CMK (cell line): ENCODE measurements around the gene NEURL1.

Source experiments
- DNase-seq: peaks from one replicate; pipeline ENCODE4 v3.0.0-alpha.2; 2010; ENCODE audit warnings: low read depth

NEURL1 gene

DNA sequence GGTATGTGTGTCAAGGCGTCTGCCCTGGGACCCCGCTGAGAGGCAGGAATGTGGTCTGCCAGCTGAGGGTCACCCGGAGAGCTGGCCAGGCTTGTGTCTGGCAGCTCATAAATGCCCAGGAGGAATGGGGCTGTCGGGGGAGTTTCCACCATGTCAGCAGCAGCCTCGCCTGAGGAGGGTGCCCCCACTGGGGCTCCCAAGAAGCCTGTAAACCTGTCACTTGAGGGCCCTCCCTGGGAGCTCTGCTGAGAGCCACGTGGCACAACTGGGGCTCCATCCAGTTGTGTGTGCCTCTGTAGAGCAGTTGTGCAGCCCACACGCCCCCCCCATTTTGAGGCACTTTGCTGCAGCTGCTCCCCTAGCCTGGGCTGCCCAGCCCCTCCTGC is 70.6 kb downstream of the NEURL1 start:
- no peak for DNase-seq

DNA sequence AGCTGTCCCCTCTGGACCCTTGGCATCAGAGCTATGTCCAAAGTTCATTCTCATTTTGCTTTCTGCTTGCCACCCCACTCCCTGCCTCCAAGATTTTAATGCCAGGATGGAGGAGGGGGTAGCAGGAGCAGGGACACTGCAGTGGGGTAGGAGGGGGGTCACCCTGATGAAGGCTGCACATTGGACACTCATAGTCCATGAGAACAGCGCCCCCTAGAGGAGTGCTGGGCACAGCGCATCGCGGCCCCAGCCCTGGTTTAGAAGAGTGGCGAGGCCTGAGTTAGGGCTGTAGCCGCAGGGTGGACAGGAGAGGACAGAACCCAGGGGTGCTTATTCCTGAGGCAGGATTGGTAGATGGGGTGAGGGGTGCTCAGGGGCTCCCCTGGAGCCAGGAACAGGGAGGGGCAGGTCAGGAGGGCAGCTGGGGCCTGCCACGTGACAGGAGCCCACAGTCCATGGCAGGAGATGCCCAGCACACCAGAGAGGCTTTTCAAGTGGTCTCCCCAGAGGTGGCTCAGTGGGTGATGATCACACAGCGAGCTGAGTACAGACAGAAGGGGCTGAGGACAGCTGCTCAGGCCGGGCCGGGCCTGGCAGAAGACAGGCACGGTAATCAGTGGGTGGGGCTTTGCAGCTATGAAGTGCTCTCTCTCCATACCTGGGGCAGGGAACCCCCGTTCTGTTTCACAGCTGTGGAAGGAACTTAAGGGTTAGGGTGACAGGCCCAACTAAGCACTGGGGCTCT is 71.4 kb downstream of the NEURL1 start:
- DNase-seq, result no peak

DNA sequence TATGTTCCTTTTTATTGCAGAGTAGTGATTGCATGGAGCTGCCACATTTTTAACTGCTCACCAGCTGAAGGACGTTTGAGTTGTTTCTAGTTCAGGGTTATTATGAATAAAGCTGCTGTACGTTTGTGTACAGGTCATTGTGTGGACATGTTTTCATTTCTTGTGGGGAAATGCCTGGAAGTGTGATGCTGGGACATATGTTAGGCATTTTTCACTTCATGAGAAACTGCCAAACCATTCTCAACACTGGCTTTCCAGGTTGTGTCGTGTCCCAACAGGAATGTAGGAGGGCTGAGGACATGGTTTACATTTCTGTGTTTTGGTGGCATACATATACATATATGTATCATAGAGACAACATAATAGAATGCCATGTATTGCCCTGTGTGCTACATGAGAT is 73.0 kb downstream of the NEURL1 start:
- no peak for DNase-seq

DNA sequence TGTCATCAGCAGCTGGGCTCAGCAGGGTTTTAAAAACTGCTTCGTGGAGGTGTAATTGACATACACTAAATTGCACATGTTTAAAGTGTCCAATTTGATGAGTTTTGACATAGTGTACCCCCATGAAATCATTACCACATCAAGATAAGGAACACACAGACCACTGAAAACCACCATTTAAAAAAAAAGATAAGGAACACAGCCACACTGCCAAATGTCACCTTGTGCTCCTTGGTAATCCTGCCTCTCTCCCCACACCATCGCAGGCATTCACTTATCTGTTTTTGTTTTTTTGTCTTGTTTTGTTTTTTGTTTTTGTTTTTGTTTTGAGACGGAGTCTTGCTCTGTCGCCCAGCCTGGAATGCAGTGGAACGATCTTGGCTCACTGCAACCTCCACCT is 75.0 kb downstream of the NEURL1 start:
- DNase-seq, result no peak

DNA sequence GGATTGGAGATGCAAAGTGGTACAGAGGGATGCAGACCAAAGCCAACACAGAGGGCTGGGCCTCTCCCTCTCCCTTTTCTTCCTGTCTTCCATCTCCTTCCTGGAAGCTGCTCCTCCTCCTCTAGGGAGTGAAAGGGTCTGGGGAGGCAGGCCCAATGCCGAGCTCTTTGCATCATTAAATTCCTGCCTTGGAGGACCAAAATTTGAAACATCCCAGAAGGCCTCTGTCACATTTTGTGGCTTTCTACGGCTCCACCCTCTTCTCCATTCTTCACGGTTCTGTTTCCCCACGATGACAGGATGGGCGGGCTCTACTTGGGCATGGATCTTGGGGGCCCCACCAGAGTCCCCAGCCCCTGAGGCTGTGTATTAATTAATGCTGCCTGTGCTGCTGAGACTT is 76.4 kb downstream of the NEURL1 start:
- no peak for DNase-seq

DNA sequence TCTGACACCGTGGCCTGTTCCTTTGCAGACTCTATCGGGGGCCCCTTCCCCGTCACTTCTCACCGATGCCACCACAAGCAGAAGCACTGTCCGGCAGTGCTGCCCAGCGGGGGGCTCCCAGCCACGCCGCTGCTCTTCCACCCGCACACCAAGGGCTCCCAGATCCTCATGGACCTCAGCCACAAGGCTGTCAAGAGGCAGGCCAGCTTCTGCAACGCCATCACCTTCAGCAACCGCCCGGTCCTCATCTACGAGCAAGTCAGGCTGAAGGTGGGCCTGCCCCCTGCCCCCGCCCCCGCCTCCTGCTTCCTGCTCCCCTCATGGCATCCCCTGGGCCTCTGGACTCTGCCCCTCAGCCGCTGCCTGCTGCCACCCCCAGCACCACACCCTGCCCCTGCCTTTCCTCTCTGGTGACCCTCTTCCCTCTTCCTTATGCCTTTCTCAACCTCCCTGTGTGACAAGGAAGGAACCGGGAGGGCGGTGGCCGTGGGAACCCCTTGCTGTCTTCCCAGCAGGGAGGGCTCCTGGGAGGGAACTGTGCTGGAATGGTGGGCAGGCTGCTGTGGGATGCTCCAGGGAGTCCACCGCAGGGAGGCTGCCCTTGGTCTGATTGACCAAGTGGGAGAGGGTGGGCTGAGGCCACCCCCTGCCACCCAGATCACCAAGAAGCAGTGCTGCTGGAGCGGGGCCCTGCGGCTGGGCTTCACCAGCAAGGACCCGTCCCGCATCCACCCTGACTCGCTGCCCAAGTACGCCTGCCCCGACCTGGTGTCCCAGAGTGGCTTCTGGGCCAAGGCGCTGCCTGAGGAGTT is 77.5 kb downstream of the NEURL1 start:
- DNase-seq, result no peak

DNA sequence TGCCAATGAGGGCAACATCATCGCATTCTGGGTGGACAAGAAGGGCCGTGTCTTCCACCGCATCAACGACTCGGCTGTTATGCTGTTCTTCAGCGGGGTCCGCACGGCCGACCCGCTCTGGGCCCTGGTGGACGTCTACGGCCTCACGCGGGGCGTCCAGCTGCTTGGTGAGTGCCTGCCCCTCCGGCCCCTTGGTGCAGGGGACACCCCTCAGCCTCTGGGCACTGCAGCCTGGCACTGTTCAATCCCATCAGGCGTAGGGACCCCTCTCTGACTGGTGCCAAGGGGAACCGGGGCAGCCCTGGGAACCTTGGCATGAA is 78.1 kb downstream of the NEURL1 start:
- DNase-seq, result no peak

DNA sequence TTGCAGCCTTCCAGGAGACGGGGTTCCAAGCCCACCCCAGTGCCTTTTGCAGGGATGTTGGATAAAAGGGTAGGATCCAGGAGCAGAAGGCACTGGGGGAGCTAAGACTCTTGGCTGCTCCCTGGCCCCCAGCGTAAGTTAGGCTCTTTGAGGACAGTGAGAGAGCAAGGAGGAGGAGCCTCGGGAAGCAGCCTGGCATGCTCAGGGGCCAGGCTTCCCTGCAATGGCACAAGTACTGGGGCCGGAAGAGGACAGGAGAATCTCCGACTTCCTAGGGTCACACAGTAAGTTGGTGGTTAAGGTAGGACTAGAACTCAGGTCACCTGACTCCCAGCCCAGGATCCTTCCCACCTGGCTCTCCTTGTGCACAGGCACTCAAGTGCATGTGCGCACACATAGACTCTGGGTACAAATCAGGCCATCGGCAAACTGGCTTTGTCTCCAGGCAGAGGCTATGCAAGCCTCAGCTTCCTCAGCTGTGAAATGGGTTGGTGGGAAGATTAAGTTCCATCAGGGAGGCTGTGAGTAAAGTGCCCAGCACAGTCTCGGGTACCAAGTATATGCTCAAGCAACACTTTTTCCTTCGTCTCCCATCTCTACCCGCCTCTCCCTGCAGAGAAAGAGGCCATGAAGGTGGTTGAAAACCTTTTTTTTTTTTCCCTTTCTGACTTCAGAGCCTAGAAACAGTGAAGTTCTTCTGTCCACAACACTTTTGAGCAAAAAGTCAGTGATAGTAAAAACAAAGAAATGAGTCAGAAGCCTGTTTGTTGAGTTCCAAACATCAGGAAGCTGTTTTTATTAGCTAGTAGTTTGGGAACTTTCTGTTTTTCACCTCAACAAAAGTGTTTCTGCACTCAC is 79.1 kb downstream of the NEURL1 start:
- no peak for DNase-seq

DNA sequence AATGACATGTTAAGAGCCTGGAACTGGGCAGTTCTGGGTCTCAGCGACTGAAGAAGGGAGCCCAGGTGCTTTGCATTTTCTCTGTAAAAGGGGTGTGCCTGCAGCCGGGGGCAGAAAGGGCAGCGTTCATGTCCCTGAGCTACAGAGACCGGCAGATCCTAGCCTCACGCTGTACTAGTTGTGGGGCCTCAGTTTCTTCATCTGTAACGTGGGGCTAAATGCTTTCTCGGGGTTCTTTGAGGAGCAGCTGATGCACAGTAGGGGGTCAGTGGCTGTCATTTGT is 79.6 kb downstream of the NEURL1 start:
- no peak for DNase-seq

DNA sequence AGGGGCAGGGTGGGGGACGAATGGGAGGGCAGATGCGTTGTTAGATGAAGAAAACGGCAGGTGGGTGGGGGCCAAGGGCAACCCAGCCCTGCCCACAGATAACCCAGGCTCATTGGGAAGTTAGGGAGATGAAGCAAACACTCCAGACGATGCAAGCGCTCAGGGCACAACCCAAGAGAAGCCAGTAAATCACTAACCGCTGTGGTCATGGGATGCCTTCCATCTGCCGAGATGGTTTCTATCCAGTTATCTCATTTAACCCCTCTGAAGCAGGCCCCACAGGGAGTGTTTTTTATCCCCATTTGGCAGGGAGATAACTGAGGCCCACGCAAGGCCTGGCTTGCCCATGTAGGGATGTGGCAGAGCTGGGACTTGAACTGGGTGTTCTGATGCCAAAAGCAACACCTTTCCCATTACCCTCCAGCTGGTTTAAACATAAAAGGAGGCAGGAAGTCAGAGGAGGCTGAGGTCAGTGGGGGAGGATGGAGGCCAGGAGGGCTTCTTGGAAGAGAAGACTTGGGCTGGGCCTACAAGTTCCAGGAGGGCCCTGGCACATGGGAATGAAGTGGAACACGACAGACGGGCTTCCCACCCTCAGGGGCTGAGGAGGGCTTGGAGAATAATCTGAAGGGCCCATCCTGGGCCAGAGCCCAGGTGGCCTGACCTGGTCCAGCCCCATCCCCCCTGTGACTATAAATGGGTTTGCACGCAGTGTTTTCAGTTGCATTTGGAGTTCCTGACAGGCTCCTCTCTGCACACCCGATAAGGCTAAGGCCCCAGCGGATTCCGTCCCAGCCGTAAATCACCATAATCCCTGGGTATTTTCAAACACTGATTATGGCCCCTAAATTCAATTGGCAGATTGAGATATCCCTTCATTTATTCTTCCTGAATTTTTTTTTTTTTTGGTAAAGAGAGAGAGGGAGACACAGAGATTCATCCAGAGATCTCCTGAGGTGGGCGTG is 80.9 kb downstream of the NEURL1 start:
- no peak for DNase-seq

DNA sequence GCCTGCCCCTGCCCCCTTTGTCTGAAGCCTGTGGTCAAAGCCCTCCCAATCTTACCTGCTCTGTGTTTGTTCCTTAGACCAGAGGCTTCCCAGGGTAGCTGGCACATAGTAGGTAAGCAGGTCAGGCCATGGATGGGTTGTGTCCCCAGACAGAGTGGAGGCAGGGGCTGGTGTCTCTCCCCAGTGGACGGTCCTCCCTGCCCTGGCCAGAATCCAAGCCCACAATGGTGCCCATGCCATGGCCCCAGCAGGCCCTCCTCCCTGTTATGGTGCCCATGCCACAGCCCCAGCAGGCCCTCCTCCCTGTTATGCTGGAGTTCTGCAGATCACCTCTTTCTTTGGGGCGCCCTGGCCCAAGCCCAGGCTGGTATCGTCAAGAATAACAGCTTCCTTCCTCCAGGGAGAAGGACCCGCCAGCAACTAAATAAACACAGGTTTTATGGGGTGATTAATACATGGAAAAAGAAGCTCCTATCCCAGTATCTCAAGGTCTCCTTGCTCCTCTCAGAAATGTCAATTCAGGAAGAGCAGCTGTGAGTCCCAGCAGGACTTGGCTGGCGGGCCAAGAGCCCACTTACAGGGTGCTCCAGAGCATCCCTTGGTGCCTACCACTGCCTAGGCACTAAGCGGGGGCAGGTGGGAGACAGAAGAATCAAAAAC is 82.0 kb downstream of the NEURL1 start:
- no peak for DNase-seq

DNA sequence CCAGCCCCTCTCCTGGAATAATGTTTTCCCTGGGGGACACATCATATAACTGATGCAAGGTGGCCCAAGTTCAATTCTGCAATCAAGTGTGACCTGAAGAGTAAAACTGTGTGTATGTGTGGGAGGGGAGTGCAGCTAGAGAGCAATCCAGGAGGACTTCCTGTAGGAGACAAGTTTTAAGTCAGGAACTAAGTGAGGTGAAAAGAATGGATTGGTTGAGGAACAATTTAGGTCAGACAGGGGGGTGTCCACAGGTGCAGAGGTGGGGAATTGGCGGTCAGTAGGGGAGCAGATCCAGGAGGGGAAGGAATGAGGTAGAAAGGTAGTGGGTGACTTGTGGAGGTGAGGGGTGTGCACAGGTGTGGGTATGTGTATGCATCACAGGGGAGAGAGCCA is 82.6 kb downstream of the NEURL1 start:
- DNase-seq, result no peak

DNA sequence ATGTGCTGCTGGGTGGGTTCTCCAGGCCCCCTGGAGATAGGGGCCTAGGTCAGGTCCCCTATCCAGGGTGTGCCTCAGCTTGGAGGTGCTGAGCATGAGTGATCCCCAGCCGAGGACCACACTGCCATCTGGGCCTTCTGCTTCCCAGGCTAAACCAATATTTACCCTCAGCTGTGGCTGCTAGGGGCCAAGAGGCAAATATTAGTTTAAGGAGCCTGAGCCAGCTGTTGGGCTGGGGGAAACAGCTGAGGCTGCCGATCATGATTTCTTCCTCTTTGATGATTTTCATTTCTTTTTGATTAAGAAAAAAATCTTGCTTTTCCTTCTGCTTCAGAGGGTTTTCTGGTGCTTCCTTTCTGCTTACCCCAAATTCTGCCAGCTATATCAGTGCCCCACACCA is 83.4 kb downstream of the NEURL1 start:
- DNase-seq, result no peak

DNA sequence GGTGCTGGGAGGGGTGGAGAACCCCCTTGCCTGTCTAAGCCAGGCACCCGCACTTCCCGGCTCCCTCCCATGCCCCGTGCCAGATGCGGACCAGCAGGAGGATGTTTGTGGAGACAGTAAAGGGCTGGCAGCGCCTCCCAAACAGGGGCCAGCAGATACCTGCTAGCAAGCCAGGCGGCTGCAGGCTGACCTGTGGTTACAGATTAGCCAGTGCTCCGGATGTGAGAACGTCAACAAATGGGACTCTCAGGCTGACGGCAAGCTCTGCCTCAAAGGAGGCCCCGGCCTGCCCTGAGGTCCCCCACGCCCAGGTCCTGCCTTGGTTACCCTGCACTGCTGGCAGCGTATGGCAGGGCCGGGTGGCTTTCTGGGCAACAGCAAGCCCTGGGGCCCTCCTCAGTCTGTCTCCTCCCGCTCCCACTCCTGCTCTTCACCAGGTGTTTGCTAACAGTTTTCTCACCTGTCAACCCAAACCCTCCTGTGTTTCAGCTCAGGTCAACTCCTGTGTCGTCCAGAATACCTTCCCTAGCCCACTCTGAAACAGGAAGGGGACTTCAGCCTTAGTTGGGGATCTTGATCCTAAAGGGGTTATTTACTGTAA is 85.4 kb downstream of the NEURL1 start:
- DNase-seq, result peak; percentile 25

DNA sequence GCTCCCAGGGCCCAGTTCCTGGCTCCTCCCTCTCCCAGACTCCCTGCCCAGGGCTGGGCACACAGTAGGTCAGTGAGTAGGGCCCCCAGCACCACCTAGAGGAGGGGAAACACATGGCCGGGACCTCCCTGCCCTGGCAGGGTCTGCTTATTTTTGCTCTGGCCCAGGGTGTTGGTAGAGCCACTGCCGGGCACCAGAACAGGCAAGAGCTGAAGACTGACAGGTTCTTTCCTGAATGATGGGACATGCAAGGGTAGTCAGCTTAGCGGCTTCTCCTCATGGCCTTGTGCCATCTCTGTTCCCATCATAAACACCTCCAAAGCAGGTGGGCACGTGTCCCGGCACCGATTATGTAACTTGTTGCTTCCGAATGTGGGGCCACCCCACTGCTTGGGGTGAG is 86.5 kb downstream of the NEURL1 start:
- DNase-seq, result no peak

DNA sequence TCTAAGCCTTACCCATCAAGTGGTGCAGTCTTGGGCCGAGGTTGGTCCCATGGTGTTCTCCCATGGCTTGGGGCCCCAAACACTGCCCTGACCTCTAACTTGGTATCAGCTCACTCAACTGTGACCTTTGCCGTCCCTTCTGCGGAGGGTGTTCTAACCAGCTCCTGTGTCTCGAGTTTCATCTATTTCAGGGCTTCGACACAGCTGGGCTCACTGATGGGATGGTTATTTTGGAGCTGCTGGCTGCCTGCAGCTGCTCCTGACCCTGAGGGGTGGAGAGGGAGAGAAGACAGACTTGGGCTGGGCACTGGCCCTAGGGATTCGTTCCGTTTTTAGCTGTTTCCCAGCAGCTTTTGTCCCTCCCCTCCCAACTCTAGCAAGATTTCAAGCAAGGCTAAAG is 86.9 kb downstream of the NEURL1 start:
- no peak for DNase-seq

DNA sequence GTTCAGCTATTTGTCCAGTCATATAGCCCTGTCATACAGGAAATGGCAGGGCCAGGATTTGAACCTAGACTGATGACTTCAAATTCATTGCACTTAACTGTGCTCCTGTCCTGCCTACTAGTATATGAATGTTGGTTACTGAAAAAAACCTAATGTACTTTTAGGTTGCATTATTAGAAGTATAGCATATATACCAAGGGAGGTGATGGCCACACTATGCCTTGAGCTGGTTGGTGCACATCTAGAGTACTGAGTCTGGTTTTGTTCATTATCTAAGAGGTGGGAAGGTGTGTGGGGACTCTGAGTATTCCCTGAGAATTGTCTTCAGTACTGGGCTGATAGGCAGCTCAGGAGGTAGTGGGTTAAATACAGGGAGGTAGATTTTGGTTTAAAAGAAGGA is 88.0 kb downstream of the NEURL1 start:
- no peak for DNase-seq

DNA sequence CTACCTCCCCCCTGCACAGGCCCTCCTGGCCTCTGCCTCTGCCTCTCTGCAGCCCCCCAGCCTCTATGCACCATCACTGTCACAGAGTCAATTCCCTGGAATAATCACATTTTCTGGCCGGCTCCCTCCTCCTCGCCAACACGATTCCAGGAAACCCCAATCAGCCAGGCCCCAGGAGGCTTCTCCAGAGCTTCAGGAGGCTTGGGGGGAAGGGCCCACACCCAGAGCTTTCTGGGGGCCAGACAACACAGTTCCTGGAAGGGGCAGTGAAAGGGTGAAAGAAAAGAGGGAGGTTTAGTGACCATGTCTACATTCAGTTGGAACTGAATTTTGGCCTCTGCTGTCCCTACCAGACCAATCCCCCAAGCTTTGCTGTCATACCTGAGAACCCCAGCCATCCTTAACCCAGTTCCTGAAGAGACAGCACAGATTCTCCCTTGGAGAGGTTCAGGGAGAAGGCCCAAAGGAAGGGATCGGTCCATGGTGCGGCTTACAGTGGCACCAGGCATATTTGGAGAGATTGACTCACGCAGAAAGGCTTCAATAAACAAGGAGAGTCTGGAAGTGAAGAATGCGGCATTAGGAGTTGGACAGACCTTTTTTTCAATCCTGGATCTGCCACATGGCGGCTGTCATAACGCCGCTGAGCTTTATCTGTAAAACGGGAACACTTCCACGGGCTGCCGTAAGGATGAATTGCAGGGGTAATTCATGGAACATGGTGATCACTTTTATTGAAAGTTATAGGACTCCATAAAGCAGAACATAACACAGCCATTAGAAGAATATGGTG is 89.0 kb downstream of the NEURL1 start:
- DNase-seq, result no peak

DNA sequence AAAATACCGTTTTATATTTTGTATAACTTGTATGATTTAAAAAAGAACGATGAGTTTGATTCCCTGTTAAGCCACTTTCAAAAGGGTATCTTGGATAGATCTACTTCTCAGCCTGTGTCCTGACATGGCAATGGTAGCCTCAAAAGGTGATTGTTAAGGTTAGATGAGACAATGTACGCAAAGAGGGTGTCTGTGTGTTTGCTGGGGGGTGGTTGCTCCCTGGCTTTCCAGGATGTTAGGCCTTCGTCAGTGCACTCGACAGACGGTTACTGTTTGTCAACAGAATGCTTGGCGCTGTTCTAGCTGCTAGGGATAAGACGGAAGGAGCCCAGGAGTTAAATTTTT is 90.3 kb downstream of the NEURL1 start:
- DNase-seq, result no peak
